ENCODE data around the gene RAB43.

DNA sequence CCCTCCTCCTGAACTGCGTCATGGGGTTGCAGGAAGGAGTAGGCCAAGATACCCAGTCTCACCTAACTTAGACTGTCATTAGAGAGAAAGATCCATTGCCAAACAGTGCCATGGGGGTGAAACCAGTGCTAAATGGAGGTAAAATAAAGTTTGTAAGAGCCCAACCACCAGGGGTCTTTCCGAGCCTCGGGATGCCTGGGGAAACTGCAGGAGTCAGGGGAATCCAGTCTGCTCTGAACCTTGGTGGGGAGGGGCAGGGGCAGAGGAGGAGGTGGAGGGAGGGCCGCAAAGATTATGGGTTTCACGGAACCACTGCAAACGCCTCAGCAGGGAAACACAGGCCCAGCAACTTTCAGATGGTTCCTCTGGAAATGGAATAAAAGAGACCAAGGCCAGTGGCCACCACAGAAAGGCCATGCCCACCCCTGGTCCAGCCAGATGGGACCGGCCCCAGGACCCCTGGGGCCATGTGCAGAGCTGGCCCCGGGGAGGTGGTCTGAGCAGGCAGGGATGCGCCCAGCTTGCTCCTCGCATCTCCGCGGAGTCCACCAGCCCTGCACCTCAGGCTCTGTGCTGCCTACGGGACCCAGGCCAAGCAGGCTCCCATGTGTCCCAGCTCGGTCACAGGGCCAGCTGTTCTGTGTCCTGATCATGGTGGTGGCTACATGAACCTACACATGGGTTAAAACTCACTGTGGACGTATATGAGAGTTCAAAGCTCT lies 80.9 kb downstream of the RAB43 start:
- TF ChIP-seq POLR2A (IDR thresholded peaks at IDR 0.05) (no peak), EP300 (IDR thresholded peaks at IDR 0.05) (no peak)
- TF ChIP-seq, protein P1, sequence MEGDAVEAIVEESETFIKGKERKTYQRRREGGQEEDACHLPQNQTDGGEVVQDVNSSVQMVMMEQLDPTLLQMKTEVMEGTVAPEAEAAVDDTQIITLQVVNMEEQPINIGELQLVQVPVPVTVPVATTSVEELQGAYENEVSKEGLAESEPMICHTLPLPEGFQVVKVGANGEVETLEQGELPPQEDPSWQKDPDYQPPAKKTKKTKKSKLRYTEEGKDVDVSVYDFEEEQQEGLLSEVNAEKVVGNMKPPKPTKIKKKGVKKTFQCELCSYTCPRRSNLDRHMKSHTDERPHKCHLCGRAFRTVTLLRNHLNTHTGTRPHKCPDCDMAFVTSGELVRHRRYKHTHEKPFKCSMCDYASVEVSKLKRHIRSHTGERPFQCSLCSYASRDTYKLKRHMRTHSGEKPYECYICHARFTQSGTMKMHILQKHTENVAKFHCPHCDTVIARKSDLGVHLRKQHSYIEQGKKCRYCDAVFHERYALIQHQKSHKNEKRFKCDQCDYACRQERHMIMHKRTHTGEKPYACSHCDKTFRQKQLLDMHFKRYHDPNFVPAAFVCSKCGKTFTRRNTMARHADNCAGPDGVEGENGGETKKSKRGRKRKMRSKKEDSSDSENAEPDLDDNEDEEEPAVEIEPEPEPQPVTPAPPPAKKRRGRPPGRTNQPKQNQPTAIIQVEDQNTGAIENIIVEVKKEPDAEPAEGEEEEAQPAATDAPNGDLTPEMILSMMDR (IDR thresholded peaks at IDR 0.05) = no peak
